Stimulated activated CD8-positive, alpha-beta memory T cell treated with anti-CD3 and anti-CD28 coated beads, Interleukin-12 subunit alpha, Interleukin-12 subunit beta, amount 100 ng/mL, for 24 hours (primary cell): ENCODE results near the gene RALGPS1.

ENCODE experiments used
- DNase-seq: peaks from one replicate; pipeline ENCODE4 v3.0.0-alpha.2; 2020; ENCODE audit errors: extremely low read depth

RALGPS1 gene

DNA sequence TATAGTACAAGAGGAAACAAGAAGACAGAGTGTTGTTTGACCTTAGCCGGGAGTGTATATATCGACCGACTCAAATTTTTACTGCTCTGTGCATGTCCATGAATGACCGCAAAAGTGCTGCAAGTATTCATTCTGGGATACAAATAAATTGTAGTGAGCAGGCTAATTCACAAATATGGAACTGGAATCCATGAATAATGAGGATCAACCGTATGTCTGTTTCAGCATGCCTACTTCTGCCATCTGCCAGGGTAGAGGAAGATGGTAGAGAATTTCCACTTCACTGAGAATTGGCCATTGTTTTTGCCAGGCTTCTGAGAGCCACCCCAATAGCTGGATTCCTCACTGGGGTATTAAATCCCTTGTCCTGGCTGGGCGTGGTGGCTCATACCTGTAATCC, 8.5 kb upstream of the RALGPS1 start:
- DNase-seq: no peak

DNA sequence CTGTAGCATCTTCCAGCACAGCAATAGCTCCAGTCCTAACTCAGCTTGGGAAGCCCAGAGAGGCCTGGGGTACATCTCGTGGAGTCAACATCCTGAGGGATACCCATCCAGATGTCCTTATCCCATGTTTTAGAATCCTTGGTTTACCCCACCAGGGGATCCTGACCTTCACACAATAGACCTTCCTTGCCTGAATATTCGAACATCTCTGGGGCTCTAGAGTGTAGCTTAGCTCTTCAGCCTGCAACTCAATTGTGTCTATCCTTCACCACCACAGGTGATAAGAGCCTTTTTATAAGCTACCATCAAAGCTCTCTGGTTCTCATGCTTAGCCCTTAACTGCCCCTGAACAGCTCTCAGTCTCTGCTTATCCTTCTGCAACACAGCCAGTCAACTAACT, 7.5 kb upstream of the RALGPS1 start:
- DNase-seq: no peak

- no peak for DNase-seq
Measured at GRCh38 chr9:126915281-126915816, 767 bp downstream of the RALGPS1 start.

- DNase-seq: no peak
Measured at GRCh38 chr9:126915846-126916543, 1.4 kb downstream of the RALGPS1 start.

DNA sequence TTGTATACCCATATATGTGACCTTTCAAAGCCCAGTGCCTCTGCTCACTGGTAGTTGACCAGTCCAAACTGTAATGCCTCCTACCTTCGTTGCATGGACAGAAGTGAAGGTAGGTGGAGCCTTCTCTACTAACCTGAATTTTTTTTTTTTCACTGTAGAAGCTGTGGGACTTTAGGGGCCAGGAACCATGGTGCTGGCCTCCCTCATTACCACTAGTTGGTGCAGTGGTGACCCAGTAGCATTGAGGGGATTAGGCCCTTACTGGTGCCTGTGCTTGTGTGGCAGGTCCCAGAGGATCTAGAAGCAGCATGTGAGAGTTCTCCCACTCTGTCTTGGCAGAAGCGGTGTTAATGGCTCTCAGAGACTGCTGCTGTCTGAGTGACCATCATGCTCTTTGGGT, 2.3 kb downstream of the RALGPS1 start:
- DNase-seq: no peak

GRCh38 chr9:126919193-126919592, 4.6 kb downstream of the RALGPS1 start:
- no peak for DNase-seq

- DNase-seq: no peak
Measured at GRCh38 chr9:126925876-126926275, 11.3 kb downstream of the RALGPS1 start.

DNA sequence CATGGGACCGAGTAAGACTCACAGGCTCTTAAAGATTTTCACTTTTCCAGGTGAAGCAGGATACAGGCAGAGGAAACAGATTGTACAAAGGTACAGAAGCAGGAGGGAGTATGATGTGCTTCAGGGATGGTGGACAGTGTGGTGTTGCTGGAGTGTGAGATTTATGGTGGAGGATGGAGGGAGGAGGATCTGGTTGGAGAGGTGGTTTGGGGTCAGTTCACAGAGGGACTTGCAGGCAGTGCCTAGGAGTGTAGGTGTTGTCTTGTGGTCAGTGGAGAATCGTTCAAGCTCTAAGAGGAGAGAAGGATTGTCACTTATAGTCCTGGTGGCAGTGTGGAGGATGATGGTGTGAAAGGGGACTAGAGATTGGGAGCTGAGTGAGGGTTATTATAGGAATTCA, 11.8 kb downstream of the RALGPS1 start:
- no peak for DNase-seq

GRCh38 chr9:126927419-126927818, 12.8 kb downstream of the RALGPS1 start:
- no peak for DNase-seq

DNA sequence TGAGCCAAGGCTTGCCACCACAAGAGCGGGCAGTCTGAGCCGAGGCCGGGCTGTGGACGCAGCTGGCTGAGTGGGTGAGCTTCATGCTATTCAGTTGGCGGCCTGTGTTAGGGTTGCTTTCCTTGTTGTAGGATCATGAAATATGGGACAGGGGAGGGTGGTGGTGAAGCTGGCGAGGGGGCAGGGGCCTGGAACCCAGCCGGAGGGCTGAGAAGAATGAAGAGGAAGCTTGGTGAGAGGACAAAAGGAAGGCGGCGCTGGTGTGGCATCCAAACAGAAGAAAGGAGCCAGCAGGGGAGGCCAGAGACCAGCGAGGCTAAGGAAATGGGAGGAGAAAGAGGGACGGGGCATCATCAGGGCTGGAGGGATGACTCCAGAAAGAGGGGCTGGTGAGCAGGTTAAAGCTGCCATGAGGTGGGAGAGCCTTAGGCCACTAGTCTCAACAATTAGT, 18.3 kb downstream of the RALGPS1 start:
- no peak for DNase-seq

- no peak for DNase-seq
Measured at GRCh38 chr9:126933334-126933980, 18.9 kb downstream of the RALGPS1 start.

GRCh38 chr9:126934441-126934840, 19.9 kb downstream of the RALGPS1 start:
- no peak for DNase-seq

- DNase-seq: no peak
Measured at GRCh38 chr9:126935630-126936029, 21.0 kb downstream of the RALGPS1 start.

DNA sequence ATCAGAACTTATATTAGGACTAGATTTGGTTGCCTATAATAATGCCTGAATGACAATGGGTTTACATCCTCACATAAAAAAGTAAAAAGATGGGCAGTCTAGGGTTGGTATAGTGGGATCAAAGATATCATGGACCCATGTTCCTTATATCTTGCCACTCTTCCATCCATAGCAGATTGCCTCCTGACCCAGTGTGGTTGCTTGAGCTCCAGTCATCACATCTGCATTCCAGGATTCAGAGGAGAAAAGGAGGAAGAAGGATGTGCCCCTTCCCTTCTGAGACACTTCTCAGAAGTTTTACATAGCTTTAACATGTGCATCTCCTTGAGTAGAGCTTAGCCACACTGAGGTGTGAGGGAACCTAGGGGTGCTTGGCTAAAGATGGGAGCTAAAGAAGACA, 22.9 kb downstream of the RALGPS1 start:
- DNase-seq: no peak

DNA sequence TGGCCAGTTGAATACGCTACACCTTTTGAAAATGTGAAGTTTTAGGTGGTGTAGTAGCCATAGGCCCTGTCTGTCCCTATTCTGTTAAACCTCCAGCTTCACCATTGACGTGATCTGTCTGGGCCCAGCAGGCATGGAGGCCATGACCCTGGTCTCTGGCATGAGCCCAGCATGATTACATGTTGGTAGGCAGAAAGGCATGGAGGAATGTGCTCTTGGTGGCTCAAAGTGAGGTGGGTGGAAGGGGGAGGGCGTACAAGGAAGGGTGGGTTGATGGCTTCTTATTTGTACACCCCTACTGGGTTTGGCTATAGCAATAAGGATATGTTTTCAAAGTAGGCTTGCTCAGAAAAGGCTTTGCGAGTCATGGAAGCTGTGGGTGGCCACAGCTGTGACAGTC, 23.7 kb downstream of the RALGPS1 start:
- no peak for DNase-seq

DNA sequence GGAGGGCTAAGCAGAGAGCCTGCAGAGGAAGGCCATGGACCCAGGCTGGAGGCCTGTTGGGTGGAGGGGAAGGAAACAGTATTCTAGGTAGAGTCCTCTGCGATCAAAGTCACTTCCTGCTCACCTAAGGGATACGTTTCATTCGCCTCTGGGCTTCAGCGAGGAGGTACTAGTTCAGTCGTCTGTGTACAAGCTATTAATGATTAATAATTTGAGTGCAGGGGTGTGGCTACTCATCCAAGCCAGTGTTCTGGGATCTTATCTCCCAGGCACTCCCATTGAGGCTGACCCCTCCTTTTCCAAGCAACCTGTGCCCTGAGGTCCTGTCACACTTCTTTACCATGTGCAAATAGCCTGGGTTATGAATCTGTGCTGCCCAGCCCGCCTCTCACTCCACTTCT, 25.2 kb downstream of the RALGPS1 start:
- no peak for DNase-seq

DNA sequence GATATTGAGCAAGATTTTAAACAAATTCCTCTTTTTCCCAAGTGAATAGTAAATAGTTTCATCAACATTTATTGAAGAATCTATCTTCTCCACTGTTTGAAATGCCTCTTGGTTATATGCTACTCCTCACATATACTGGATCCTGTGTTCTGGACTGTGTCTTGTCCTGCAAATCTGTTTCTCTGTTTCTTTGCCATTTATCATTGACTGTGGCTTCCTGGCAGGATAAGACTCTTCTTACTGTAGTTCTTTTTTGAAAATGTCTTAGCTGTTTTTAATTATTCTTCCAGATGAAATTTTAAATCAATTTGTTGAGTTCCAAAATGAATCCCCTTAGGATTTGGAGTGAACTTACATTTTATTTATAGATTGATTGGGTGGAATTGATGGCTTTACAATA, 27.8 kb downstream of the RALGPS1 start:
- no peak for DNase-seq

- no peak for DNase-seq
Measured at GRCh38 chr9:126945682-126946081, 31.1 kb downstream of the RALGPS1 start.

GRCh38 chr9:126947529-126947928, 32.9 kb downstream of the RALGPS1 start:
- no peak for DNase-seq

- DNase-seq: no peak
Measured at GRCh38 chr9:126952205-126952977, 37.8 kb downstream of the RALGPS1 start.

GRCh38 chr9:126953041-126953809, 38.6 kb downstream of the RALGPS1 start:
- DNase-seq: no peak

DNA sequence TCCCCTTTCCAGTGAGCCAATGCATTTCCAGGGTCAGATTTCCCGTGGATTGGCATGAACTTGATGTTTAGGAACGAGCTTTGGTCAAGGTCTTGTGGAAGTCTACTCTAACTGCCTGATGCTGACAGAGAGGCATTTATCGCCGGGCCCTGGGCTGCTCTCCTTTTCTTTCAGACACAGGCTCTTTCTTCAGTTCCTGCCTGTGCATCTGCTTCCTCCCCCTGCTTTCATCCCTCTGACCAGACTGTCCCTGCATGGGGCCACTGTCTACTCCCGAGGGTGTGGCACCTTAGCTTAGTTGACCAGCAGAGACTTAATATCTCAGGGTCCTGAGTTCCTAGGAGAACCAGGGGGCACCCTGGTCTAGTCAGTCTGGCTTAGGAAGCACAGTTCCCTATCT, 41.2 kb downstream of the RALGPS1 start:
- no peak for DNase-seq
